GM21390 (cell line): ENCODE results near the gene TBX1.

Experiments
- ATAC-seq: cut with Tn5 transposase; IDR thresholded peaks from one replicate; pipeline ENCODE4 v1.9.1; 2021; ENCODE audit not compliant: unreplicated experiment

TBX1 gene

DNA sequence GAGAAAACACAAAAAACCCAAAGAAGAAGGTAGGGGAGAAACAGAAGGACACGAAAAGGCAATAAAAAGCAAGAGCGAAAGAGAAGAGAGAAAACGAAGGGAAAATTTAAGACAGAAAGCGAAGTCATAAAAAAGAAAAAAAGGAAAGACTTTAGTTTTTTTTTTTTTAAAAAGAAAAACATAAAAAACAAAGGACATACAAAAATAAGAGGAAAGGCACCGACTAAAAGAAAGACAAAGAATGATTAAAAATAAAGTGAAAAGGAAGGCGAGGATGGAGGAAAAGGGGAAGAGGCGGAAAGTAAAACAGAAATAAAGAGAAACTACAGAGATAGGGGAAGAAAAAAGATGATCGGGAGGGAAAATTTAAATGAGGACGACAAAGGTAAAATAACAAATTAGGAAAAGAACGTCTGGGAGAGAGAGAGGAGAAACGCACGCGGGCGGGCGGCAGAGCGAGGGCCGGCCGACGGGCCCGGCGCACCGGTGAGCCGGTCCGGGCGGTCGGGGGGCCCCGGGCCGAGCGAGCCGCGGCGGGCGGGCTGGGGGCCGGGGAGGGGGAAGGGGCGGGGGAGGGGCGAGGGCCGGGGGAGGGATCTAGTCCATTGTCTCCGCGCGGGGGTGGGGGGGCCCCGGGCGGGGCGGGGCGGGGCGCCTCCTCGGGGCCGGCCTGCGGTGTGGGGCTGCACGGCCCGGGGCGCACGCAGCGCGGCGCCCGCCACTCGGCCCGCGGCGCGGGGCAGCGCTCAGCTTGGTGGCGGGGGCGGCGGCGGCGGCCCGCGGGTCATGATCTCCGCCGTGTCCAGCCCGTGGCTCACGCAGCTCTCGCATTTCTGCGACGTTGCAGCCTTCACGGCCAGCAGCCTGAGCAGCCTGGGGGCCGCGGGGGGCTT lies at the start of gene TBX1:
TBX1 (plus strand) TSS at position 721 of the 893 bp plus-strand sequence; CDS start at position 787, 66 bp downstream.
- ATAC-seq: no peak

DNA sequence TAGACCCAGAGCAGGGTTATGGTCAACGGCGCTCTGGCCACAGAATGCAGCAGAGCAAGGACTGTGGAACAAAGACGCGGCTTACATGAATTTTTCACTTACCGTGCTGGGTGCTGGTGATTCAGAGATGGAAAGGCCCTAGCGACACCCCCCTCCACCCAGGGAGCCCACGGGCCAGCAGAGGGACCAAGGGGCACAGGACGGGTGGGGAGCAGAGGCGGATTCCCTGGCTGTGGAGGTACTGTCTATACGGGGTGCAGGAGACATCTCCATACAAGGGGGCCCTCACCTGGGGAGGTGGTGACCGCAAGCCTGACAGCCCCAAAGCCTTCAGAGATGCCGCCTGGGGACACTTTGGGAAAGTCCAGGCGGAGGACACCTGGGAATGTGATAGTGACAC lies 47.3 kb upstream of the TBX1 start:
- ATAC-seq: no peak

DNA sequence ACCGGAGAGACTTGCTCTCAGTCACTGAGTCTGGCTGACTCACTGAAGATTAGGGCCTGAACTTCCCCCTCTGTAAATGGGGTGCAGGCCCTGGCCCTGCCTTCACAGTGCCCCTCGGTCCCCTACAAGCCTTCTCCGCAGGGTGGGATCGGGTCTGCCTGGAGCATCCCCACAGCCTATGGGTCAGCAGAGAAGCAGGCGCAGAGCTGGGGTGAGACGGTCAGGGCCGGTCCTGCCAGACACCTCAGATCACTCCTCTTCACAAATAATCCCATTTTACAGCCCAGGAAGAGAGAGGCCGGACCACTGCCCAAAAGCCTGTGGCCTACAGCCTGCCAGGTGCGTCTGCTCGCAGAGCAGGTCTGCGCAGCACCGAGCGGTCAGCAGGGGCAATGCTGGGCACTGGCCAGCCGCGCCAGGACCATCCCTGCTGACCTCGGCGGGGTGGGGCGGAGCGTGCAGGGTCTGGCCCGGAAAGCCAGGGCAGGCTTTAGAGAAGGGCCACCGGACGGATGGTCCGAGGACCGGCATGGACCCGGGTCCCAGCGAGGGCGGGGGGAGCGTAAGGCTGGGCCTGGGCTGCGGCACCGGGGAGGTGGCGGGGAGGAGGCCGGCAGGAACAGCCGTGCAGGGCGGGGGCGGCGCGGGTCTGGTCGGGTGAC lies 46.8 kb upstream of the TBX1 start:
- no peak for ATAC-seq

- ATAC-seq: no peak
Measured at GRCh38 chr22:19714312-19715187, 46.0 kb upstream of the TBX1 start, which contains the start of gene SEPTIN5. Gene SEPTIN5 (plus strand): TSS chr22:19714503. CDS start chr22:19714589, 86 bp downstream.

DNA sequence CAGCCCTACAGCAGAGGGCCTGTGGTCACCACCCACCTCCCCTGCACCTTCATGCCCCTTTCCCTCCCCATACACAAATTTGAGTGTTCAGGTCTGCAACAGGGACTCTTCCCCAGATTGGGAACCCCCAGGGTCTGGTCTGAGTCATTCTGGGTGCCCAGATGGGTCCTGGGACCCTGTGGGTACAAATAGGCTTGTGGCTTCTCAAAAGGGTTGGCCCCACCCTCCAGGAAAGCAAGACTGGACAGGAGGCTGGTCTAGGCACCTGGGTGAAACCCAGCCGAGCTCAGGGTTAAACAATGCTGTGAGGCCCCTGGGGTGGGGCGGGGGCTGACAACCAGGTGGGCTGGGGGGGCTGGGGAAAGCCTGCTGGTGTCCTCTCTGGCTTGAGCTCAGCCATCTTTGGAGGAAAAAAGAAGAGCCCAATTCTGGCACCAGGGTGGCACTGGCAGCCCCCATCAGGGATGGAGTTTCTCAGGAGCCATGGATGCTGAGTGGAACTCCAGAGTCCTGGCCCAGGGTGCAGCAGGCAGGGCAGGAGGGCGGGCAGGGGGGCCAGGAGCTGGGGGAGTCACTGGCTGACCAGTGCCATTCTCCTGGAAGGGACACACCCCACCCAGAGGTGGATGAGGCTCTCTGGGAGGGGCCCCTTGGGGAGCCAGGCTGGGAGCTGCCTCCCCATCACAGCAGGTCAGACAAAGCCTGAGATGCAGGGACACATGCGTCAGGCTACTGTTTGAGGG lies 45.2 kb upstream of the TBX1 start:
- ATAC-seq: no peak

DNA sequence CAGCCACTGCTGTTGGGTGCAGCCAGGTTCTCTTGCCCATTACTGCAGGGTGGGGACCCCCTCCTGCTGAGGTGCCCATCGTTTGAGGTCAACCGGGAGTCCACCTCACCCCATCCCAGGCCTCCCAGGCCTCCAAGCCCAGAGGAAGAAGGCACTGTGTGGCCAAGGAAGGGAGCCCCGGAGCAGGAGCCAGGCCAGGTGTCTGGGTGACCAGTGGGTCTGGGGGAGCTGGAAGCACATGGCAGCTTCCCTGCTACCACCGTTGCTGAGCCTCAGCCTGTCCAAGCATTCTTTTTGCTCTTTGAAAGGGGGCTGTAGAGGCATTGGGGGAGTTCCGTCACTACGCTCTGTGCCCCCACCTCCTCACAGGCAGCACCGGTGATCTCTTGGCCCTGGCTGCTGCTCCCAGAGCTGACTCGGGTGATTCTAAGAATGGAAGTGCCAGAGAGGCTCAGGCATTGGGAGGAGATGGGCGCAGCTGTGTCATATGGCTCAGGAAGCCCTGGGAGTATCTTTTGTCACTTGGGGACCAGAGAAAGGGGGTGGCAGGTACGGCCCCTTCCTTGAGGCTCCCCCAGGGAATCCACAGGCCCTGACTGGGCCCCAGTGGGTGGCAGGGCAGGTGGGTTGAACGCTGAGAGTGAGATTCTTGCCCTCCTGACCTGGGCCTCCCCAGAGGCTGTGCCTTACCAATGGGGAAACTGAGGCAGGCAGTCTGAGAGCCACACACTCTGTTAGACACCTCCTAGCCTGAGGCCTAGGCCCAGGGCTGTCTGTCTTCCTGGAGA lies 44.3 kb upstream of the TBX1 start:
- no peak for ATAC-seq

- no peak for ATAC-seq
Measured at GRCh38 chr22:19716829-19717105, 43.8 kb upstream of the TBX1 start.

- no peak for ATAC-seq
Measured at GRCh38 chr22:19717181-19717580, 43.4 kb upstream of the TBX1 start.

- no peak for ATAC-seq
Measured at GRCh38 chr22:19717691-19718455, 42.7 kb upstream of the TBX1 start.

DNA sequence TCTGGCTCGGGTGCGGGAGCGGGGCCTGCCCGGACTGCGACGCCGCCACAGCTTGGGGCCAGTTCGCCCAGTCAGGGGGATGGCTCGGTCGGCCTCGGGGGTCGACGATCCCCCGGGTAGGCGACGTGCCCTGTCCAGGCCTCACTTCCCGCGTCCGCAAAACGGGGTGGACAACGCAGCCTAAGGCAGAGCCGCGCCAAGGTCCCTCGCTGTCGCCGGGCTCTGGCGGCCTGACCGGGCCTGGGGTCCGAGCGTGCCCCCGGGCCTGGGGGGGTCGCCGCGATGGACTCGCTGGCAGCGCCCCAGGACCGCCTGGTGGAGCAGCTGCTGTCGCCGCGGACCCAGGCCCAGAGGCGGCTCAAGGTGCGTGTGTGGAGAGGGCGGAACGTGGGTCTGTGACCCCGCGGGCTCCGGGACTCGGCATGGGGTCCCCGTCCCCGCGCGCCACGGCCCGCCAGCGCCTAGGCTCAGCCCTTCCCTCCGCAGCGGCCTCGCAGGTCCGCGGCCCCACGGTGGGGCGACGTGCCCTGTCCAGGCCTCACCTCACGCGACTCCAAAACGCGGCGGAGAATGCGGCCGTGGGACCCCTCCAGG lies 42.0 kb upstream of the TBX1 start:
- no peak for ATAC-seq

GRCh38 chr22:19719050-19719482 lies 41.5 kb upstream of the TBX1 start:
- no peak for ATAC-seq

- ATAC-seq: no peak
Measured at GRCh38 chr22:19719488-19720021, 41.0 kb upstream of the TBX1 start.

DNA sequence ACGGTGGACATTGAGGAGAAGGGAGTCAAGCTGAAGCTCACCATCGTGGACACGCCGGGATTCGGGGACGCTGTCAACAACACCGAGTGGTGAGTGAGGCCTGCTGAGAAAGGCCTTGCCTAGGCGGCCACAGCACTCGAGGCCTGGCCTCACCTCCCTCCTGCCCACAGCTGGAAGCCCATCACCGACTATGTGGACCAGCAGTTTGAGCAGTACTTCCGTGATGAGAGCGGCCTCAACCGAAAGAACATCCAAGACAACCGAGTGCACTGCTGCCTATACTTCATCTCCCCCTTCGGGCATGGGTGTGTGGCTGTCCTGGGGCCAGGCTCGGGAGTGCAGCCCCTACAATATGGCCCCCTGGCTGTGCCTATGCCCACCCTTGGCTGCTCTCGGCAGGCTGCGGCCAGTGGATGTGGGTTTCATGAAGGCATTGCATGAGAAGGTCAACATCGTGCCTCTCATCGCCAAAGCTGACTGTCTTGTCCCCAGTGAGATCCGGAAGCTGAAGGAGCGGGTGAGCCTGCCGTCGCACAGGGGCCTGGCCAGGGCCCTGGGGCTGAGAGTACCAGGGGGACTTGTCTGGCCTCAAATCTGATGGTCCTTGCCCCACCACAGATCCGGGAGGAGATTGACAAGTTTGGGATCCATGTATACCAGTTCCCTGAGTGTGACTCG lies 40.3 kb upstream of the TBX1 start:
- ATAC-seq: no peak

- no peak for ATAC-seq
Measured at GRCh38 chr22:19720999-19721329, 39.6 kb upstream of the TBX1 start.

DNA sequence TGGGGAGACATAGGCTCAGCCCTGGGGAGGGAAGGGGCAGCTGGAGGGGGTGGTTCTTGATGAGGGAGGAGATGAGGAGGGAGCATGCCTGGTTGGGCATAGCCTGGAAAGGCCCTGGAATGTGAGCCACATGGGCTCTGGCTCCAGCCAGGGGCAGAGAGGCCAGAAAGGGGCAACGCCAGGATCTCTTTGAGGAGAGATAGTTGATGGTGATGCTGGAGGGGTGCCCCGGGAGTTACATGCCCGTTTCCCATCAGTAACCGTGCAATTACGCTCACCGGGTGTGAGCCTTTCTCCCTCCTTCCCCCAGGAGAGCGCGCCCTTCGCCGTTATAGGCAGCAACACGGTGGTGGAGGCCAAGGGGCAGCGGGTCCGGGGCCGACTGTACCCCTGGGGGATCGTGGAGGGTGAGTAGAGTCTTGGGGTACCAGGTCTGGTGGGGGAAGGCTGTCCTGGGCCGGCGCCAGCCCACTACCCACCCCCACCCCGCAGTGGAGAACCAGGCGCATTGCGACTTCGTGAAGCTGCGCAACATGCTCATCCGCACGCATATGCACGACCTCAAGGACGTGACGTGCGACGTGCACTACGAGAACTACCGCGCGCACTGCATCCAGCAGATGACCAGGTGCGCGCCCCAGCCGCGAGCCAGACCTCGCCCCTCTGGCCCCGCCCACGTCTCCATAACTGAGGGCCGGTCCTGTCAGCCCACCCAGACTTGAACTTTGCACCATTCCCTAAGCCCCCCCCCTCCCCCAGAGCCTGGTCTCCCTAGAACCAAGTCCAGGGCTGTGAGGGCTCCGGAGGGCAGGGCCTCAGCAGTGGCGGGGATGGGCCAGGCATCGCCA lies 39.0 kb upstream of the TBX1 start:
- ATAC-seq: no peak

DNA sequence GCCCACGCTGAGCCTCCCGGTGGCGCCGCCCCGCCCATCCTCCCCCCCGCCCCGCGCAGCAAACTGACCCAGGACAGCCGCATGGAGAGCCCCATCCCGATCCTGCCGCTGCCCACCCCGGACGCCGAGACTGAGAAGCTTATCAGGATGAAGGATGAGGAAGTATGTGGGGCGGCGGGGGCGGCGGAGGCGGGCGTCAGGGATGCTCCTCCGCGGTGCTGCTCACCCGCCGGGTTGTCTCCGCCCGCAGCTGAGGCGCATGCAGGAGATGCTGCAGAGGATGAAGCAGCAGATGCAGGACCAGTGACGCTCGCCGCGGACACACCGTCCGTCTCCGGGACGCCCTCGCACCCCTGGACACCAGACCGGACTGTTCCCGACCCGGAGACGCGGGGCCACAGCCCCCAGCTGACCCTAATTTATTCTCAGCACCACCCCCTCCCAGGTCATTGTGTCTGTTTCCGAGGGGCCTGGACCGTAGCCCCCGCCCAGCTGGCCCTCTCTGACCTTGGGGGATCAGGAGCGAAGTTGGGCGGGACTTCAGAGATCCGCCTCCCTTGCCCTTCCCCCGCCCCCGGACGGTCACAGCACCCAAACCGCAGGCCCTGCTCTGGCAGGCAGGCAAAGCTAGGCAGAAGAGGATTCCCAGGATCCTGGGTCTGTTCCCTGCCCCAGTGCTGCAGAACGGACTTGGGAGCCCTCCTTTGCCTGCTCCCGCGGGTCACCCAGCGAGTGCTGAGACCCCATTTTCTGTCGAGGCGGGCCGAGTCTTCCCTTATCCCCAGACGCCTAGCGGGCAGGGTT lies 38.2 kb upstream of the TBX1 start:
- ATAC-seq: no peak

GRCh38 chr22:19722982-19723231 lies 37.7 kb upstream of the TBX1 start:
- ATAC-seq: no peak
